Loucy (cell line): ENCODE results near the gene ITGA2.

Source experiments
- H2AFZ ChIP-seq: fragments of 200-600 bp; sonication (generic); 2 replicates; pipeline ENCODE4 v1.6.0; 2016; ENCODE audit warnings: antibody characterized with exemption, mild to moderate bottlenecking, low read length, moderate library complexity
- H3F3A ChIP-seq: fragments of 200-600 bp; 2 replicates; pipeline ENCODE4 v1.6.0; 2016; ENCODE audit warnings: antibody characterized with exemption, low read depth, mild to moderate bottlenecking
- H3K27me3 ChIP-seq: fragments of 200-600 bp; sonication (generic); 2 replicates; pipeline ENCODE4 v1.6.1; 2014; ENCODE audit warnings: low read length, mild to moderate bottlenecking; ENCODE audit not compliant: insufficient read depth, poor library complexity, severe bottlenecking
- H3K36me3 ChIP-seq: fragments of 200-600 bp; sonication (generic); 2 replicates; pipeline ENCODE4 v1.6.1; 2016; ENCODE audit warnings: low read length; ENCODE audit not compliant: insufficient read depth
- H3K4me1 ChIP-seq: fragments of 200-600 bp; sonication (generic); 2 replicates; pipeline ENCODE4 v1.5.1; 2014; ENCODE audit warnings: low read length, mild to moderate bottlenecking; ENCODE audit not compliant: insufficient read depth, poor library complexity, severe bottlenecking
- H3K4me2 ChIP-seq: fragments of 200-600 bp; sonication (generic); 2 replicates; pipeline ENCODE4 v1.6.0; 2014; ENCODE audit warnings: antibody characterized with exemption, low read length, low read depth, mild to moderate bottlenecking; ENCODE audit not compliant: poor library complexity, severe bottlenecking
- H3K4me3 ChIP-seq: fragments of 200-600 bp; sonication (generic); 2 replicates; pipeline ENCODE4 v1.5.1; 2014; ENCODE audit warnings: low read length, mild to moderate bottlenecking, mixed read lengths; ENCODE audit not compliant: poor library complexity, severe bottlenecking
- H3K79me2 ChIP-seq: fragments of 200-600 bp; sonication (generic); 2 replicates; pipeline ENCODE4 v1.6.1; 2014; ENCODE audit warnings: low read length; ENCODE audit not compliant: insufficient read depth
- H3K9ac ChIP-seq: fragments of 200-600 bp; sonication (generic); 2 replicates; pipeline ENCODE4 v1.6.0; 2014; ENCODE audit warnings: mild to moderate bottlenecking, low read depth, low read length, moderate library complexity; ENCODE audit not compliant: poor library complexity, severe bottlenecking
- H3K9me2 ChIP-seq: fragments of 200-600 bp; sonication (generic); replicated peaks from 2 replicates; pipeline ENCODE4 v1.6.1; 2016; ENCODE audit warnings: low read depth, low read length, mixed read lengths
- H3K9me3 ChIP-seq: fragments of 200-600 bp; sonication (generic); 2 replicates; pipeline ENCODE4 v1.6.1; 2014; ENCODE audit warnings: mild to moderate bottlenecking, antibody characterized with exemption, low read length, low read depth; ENCODE audit not compliant: insufficient read depth
- H4K20me1 ChIP-seq: fragments of 200-600 bp; sonication (generic); 2 replicates; pipeline ENCODE4 v1.6.0; 2014; ENCODE audit warnings: antibody characterized with exemption, low read length, mild to moderate bottlenecking; ENCODE audit not compliant: insufficient read depth, poor library complexity, severe bottlenecking
- EZH2phosphoT487 ChIP-seq: fragments of 200-600 bp; IDR thresholded peaks from 2 replicates; pipeline ENCODE4 v1.6.1; 2018; ENCODE audit warnings: antibody characterized with exemption, mild to moderate bottlenecking, moderate library complexity, borderline replicate concordance
- TF ChIP-seq, protein P1 (sequence below): fragments of 200-600 bp; sonication (generic); conservative IDR thresholded peaks from 2 replicates; pipeline ENCODE4 v1.5.1; 2014; ENCODE audit warnings: mild to moderate bottlenecking, antibody characterized with exemption, low read length

Gene ITGA2

GRCh38 chr5:53063176-53063575, 74.0 kb downstream of the ITGA2 start:
- no peak overlapping the region for H3K4me3 ChIP-seq
- no peaks in the 10 kb centered on the region for H3K9me2 ChIP-seq
- H3K4me1 ChIP-seq = peaks cover 6% of the 10 kb centered on the region
- H3K36me3 ChIP-seq = peaks cover 4% of the 10 kb centered on the region; the same call in 1 of the 2 replicates
- no peaks in the 10 kb centered on the region for H3K79me2 ChIP-seq
- no peaks in the 10 kb centered on the region for H3K27me3 ChIP-seq
- H4K20me1 ChIP-seq = no peaks in the 10 kb centered on the region
- no peaks in the 10 kb centered on the region for H3K9me3 ChIP-seq
- no peak overlapping the region for H3K9ac ChIP-seq
- H3F3A ChIP-seq = no peaks in the 10 kb centered on the region
- no peak overlapping the region for H3K4me2 ChIP-seq
- H2AFZ ChIP-seq = no peak overlapping the region
- no peak for TF ChIP-seq EZH2phosphoT487
- TF ChIP-seq, protein P1, sequence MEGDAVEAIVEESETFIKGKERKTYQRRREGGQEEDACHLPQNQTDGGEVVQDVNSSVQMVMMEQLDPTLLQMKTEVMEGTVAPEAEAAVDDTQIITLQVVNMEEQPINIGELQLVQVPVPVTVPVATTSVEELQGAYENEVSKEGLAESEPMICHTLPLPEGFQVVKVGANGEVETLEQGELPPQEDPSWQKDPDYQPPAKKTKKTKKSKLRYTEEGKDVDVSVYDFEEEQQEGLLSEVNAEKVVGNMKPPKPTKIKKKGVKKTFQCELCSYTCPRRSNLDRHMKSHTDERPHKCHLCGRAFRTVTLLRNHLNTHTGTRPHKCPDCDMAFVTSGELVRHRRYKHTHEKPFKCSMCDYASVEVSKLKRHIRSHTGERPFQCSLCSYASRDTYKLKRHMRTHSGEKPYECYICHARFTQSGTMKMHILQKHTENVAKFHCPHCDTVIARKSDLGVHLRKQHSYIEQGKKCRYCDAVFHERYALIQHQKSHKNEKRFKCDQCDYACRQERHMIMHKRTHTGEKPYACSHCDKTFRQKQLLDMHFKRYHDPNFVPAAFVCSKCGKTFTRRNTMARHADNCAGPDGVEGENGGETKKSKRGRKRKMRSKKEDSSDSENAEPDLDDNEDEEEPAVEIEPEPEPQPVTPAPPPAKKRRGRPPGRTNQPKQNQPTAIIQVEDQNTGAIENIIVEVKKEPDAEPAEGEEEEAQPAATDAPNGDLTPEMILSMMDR = no peak

- H3K79me2 ChIP-seq = no peaks in the 10 kb centered on the region
- H4K20me1 ChIP-seq = no peaks in the 10 kb centered on the region
- TF ChIP-seq, protein P1 = no peak
- TF ChIP-seq EZH2phosphoT487 = no peak
- H3K9ac ChIP-seq = no peak overlapping the region
- H3K36me3 ChIP-seq = peaks cover 4% of the 10 kb centered on the region; the same call in 1 of the 2 replicates
- H3K4me2 ChIP-seq = no peak overlapping the region
- H3F3A ChIP-seq = no peaks in the 10 kb centered on the region
- no peaks in the 10 kb centered on the region for H3K27me3 ChIP-seq
- no peaks in the 10 kb centered on the region for H3K9me3 ChIP-seq
- no peak overlapping the region for H3K4me3 ChIP-seq
- H3K4me1 ChIP-seq = peaks cover 6% of the 10 kb centered on the region
- H3K9me2 ChIP-seq = no peaks in the 10 kb centered on the region
- no peak overlapping the region for H2AFZ ChIP-seq
Observed at GRCh38 chr5:53063791-53064190, 74.6 kb downstream of the ITGA2 start.

DNA sequence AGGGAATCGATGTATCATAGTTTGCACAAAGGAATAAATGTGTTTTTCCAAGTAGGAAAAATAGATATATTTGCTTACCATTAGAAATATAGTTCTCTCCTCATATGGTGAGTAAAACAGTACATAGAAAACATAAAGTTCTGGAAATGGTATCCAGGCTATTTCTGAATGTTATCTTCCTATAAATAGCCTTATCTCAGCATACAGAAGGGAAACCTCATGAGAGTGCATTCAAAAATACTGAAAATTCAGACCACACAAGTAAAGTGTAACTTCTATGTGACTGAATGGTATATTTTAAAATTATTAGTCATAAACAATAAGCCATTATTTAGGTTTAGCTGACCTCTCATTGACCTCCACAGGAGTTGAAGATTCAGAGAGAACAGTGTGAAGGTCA, 76.9 kb downstream of the ITGA2 start:
- no peak overlapping the region for H3K4me3 ChIP-seq
- no peaks in the 10 kb centered on the region for H3K27me3 ChIP-seq
- H4K20me1 ChIP-seq = no peaks in the 10 kb centered on the region
- H3K9ac ChIP-seq = no peak overlapping the region
- TF ChIP-seq EZH2phosphoT487 = no peak
- TF ChIP-seq, protein P1 = no peak
- no peak overlapping the region for H2AFZ ChIP-seq
- no peaks in the 10 kb centered on the region for H3K79me2 ChIP-seq
- H3K4me2 ChIP-seq = no peak overlapping the region
- H3F3A ChIP-seq = no peaks in the 10 kb centered on the region
- H3K9me2 ChIP-seq = no peaks in the 10 kb centered on the region
- no peaks in the 10 kb centered on the region; the same call in 1 of the 2 replicates for H3K36me3 ChIP-seq
- peaks cover 6% of the 10 kb centered on the region for H3K4me1 ChIP-seq
- no peaks in the 10 kb centered on the region for H3K9me3 ChIP-seq
